ENCODE results near the gene DCHS2. TPM values are rescaled to one million over a fixed set of nuclear protein-coding genes. Genes with fewer than 3 reads are reported as not detected.

The DCHS2 gene
- total and polyA plus RNA-seq, 10 of the 15 experiments (the other 5 are each of a cell fraction or from before 2014, with no cell fraction given) = 0.01 to 0.31 (median 0.06) TPM; not detected in 3

DNA sequence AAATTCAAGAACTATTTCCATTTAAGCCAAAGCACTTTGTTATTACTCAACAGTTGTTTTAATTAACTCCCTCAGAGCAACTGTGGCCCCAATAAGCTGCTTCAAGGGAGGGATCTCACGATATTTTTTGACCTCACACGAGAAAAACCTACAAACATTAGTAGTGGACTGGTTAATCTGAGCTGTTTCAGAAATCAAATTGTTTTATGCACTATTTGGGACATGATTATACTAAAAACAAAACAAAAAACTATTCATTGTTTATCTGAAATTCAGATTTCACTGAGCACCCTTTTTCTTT lies 74.3 kb downstream of the DCHS2 start:
- no TSS peak for BruUV-seq (replicated peaks)
- no peak overlapping the region for H3K4me3 ChIP-seq
- ChIA-PET CTCF (interaction anchor here (0.7 to 1.8 kb wide), 4 partner anchors 9 to 55 kb away, joined by 3 to 7 read pairs (median 3); no protein-coding TSS in a partner anchor), RAD21 (ENCODE audit: unreplicated experiment) (interaction anchor here (1.3 to 1.7 kb wide), 2 partner anchors 8 to 18 kb away, joined by 6 to 7 read pairs; no protein-coding TSS in a partner anchor), SMC1A (ENCODE audit: uncharacterized antibody, unreplicated experiment) (interaction anchor here (1.2 to 2.5 kb wide), 3 partner anchors 8 to 55 kb away, joined by 5 to 8 read pairs (median 5); no protein-coding TSS in a partner anchor), POLR2A (interaction anchor here (1.8 kb wide), 1 partner anchor 8 kb away, joined by 4 read pairs; no protein-coding TSS in a partner anchor)
- no peak overlapping the region for H3K27ac ChIP-seq (ENCODE audit: control insufficient read depth, insufficient read depth)
- no peaks in the 10 kb centered on the region for H3K27me3 ChIP-seq (replicated peaks in 1 of 2; ENCODE audit: control insufficient read depth in 2 of 2, insufficient read depth in 2 of 2, low read length in 1 of 2)
- DNase-seq (ENCODE audit: low read depth, low spot score) (no peak), ATAC-seq (peak; percentile 10; the same call in 2 of the 3 replicates), FAIRE-seq (no peak)
- H3K9me3 ChIP-seq (replicated peaks; ENCODE audit: control insufficient read depth, insufficient read depth, low read length) = no peaks in the 10 kb centered on the region
- H3K79me2 ChIP-seq (ENCODE audit: control insufficient read depth, insufficient read depth, low read length) = no peaks in the 10 kb centered on the region
- H3K9ac ChIP-seq (ENCODE audit: control insufficient read depth, insufficient read depth, low read length) = peak overlapping the region; percentile 65; the same call in 1 of the 2 replicates
- H3K4me2 ChIP-seq (ENCODE audit: control insufficient read depth, insufficient read depth) = peak overlapping the region; percentile 99
- WGBS (ENCODE audit: insufficient coverage, insufficient replicate concordance, low lambda C conversion rate, missing lambda C conversion rate) = 31% methylated on average over 2 of the region's 2 CpGs
- TF ChIP-seq MTA2 (IDR thresholded peaks at IDR 0.05; ENCODE audit: low read depth) = no peak
- TF ChIP-seq KLF5 (IDR thresholded peaks at IDR 0.05; ENCODE audit: partially characterized antibody) = no peak
- TF ChIP-seq, protein P1, sequence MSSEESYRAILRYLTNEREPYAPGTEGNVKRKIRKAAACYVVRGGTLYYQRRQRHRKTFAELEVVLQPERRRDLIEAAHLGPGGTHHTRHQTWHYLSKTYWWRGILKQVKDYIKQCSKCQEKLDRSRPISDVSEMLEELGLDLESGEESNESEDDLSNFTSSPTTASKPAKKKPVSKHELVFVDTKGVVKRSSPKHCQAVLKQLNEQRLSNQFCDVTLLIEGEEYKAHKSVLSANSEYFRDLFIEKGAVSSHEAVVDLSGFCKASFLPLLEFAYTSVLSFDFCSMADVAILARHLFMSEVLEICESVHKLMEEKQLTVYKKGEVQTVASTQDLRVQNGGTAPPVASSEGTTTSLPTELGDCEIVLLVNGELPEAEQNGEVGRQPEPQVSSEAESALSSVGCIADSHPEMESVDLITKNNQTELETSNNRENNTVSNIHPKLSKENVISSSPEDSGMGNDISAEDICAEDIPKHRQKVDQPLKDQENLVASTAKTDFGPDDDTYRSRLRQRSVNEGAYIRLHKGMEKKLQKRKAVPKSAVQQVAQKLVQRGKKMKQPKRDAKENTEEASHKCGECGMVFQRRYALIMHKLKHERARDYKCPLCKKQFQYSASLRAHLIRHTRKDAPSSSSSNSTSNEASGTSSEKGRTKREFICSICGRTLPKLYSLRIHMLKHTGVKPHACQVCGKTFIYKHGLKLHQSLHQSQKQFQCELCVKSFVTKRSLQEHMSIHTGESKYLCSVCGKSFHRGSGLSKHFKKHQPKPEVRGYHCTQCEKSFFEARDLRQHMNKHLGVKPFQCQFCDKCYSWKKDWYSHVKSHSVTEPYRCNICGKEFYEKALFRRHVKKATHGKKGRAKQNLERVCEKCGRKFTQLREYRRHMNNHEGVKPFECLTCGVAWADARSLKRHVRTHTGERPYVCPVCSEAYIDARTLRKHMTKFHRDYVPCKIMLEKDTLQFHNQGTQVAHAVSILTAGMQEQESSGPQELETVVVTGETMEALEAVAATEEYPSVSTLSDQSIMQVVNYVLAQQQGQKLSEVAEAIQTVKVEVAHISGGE (CRISPR knock-in tag; IDR thresholded peaks at IDR 0.05) = no peak
- TF ChIP-seq ATF7 (IDR thresholded peaks at IDR 0.05; ENCODE audit: low read depth) = no peak
- no peak for TF ChIP-seq ZNF384 (IDR thresholded peaks at IDR 0.05; ENCODE audit: borderline replicate concordance, low read depth, low read length)
- no peak for TF ChIP-seq EGR1 (IDR thresholded peaks at IDR 0.05; ENCODE audit: borderline replicate concordance in 1 of 2, low read depth in 2 of 2, low read length in 2 of 2)
- TF ChIP-seq ZBED1 (IDR thresholded peaks at IDR 0.05; ENCODE audit: borderline replicate concordance) = no peak
- TF ChIP-seq JUND (IDR thresholded peaks at IDR 0.05; ENCODE audit: low read depth, low read length) = no peak
- TF ChIP-seq CREM (IDR thresholded peaks at IDR 0.05; ENCODE audit: low read depth) = no peak
- no peak for TF ChIP-seq SIN3A (IDR thresholded peaks at IDR 0.05; ENCODE audit: low read depth, low read length)
- no peak for TF ChIP-seq GATAD2B (conservative IDR thresholded peaks at IDR 0.05; ENCODE audit: low read depth)
- TF ChIP-seq LARP7 (IDR thresholded peaks at IDR 0.05) = no peak
- no peak for TF ChIP-seq CHD2 (IDR thresholded peaks at IDR 0.05; ENCODE audit: borderline replicate concordance, low read depth, low read length)
- intact Hi-C loops (cut with micrococcal nuclease; ENCODE audit: unreplicated experiment) (loop anchor here (5.0 kb wide), 2 partner anchors 55 to 85 kb away; no protein-coding TSS in a partner anchor), in situ Hi-C loops (cut with MboI) (no loop called here)
- H3K36me3 ChIP-seq (ENCODE audit: control insufficient read depth in 2 of 2, insufficient read depth in 2 of 2, low read length in 1 of 2) = no peaks in the 10 kb centered on the region
- peaks cover 22% of the 10 kb centered on the region for H3K4me1 ChIP-seq (ENCODE audit: control insufficient read depth, insufficient read depth, low read length)
- H2AFZ ChIP-seq (ENCODE audit: control insufficient read depth, low read depth, low read length) = peak overlapping the region; percentile 55
- H4K20me1 ChIP-seq (ENCODE audit: control insufficient read depth, insufficient read depth) = no peaks in the 10 kb centered on the region

Measured in GM12878 (cell line).